NCI-H82 treated with DMSO at 0.1 percent for 48 hours (cell line): ENCODE results near the gene CNIH3.
"Not testable (repeated sequence)": the region's sequence is repeated elsewhere in the genome, so short reads cannot be mapped to it uniquely, and the experiment has no call there.

Experiments
- DNase-seq: peaks from one replicate; lab custom pipeline; 2025; ENCODE audit not compliant: unreplicated experiment; lab: John Stamatoyannopoulos, UW

CNIH3 gene

GRCh38 chr1:224684979-224685425, 68.9 kb downstream of the CNIH3 start:
- DNase-seq, result peak; percentile 83

GRCh38 chr1:224686140-224686539, 70.0 kb downstream of the CNIH3 start:
- DNase-seq, result not testable (repeated sequence)

- no peak for DNase-seq
These were observed 71.3 kb downstream of the CNIH3 start for GRCh38 chr1:224687465-224687864.

GRCh38 chr1:224689374-224689773, 73.3 kb downstream of the CNIH3 start:
- no peak for DNase-seq

- DNase-seq, result no peak
These were observed 74.5 kb downstream of the CNIH3 start for GRCh38 chr1:224690576-224690975.

GRCh38 chr1:224691148-224691925, 75.2 kb downstream of the CNIH3 start:
- DNase-seq, result no peak

GRCh38 chr1:224694969-224695368, 78.9 kb downstream of the CNIH3 start:
- DNase-seq, result no peak

GRCh38 chr1:224696021-224696420, 79.9 kb downstream of the CNIH3 start:
- no peak for DNase-seq

- no peak for DNase-seq
These were observed 81.0 kb downstream of the CNIH3 start for GRCh38 chr1:224696891-224697765.

GRCh38 chr1:224698015-224698451, 81.9 kb downstream of the CNIH3 start:
- no peak for DNase-seq

- no peak for DNase-seq
These were observed 84.9 kb downstream of the CNIH3 start for GRCh38 chr1:224700918-224701531.

- no peak for DNase-seq
These were observed 87.6 kb downstream of the CNIH3 start for GRCh38 chr1:224703702-224704101.

- DNase-seq, result peak; percentile 9
These were observed 88.1 kb downstream of the CNIH3 start for GRCh38 chr1:224704107-224704735.

GRCh38 chr1:224705578-224705977, 89.5 kb downstream of the CNIH3 start:
- no peak for DNase-seq

- no peak for DNase-seq
These were observed 92.0 kb downstream of the CNIH3 start for GRCh38 chr1:224707843-224708725.

- DNase-seq, result no peak
These were observed 94.1 kb downstream of the CNIH3 start for GRCh38 chr1:224710196-224710595.

GRCh38 chr1:224711231-224711756, 95.2 kb downstream of the CNIH3 start:
- DNase-seq, result not testable (repeated sequence)

GRCh38 chr1:224711876-224712275, 95.8 kb downstream of the CNIH3 start:
- no peak for DNase-seq

- DNase-seq, result no peak
These were observed 97.1 kb downstream of the CNIH3 start for GRCh38 chr1:224713228-224713627.

- no peak for DNase-seq
These were observed 98.4 kb downstream of the CNIH3 start for GRCh38 chr1:224714553-224714952.
